ENCODE data around the gene PRDM16. TPM values are rescaled to one million over a fixed set of nuclear protein-coding genes. Genes with fewer than 3 reads are reported as not detected.

The PRDM16 gene
- total and polyA plus RNA-seq, 2 of the 4 experiments (the other 2 are of a cell fraction), result 0.02 TPM; not detected in 1

DNA sequence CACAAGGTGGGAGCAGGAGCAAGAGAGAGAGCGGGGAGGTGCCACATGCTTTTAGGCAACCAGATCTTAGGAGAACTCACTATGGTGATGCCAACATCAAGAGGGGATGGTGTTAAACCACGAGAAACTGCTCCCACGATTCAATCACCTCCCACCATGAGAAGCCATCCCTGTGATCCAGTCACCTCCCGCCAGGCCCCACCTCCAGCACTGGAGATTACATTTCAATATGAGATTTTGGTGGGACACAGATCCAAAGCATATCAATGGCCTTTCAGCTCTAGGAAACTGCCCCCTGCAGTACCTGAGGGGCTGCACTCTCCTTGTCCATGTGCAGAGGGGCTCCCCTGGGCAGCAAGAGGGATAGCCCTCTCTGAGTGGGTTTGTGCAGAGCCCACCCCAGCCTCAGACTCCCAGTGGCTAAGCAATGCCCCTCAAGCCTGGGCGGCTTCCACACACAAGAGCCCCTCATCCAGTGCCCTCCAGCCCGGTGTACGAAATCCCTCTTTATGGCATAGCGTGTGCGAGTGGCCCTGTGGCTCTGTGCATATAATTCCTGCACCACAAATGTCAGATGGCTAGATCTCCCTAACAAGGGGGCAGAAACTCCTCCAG, 15.5 kb upstream of the PRDM16 start:
- no peak overlapping the region for H4K5ac ChIP-seq (ENCODE audit: low read depth, low read length)
- no peak overlapping the region for H3K18ac ChIP-seq (ENCODE audit: low read depth, low read length)
- no peak for TF ChIP-seq RAD21 (IDR thresholded peaks at IDR 0.05; ENCODE audit: low read length)
- no peak for TF ChIP-seq MAFK (IDR thresholded peaks at IDR 0.05; ENCODE audit: low read depth, low read length)
- TF ChIP-seq RCOR1 (IDR thresholded peaks at IDR 0.05; ENCODE audit: insufficient replicate concordance, low read length), result no peak
- TF ChIP-seq, protein P1, sequence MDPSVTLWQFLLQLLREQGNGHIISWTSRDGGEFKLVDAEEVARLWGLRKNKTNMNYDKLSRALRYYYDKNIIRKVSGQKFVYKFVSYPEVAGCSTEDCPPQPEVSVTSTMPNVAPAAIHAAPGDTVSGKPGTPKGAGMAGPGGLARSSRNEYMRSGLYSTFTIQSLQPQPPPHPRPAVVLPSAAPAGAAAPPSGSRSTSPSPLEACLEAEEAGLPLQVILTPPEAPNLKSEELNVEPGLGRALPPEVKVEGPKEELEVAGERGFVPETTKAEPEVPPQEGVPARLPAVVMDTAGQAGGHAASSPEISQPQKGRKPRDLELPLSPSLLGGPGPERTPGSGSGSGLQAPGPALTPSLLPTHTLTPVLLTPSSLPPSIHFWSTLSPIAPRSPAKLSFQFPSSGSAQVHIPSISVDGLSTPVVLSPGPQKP (IDR thresholded peaks at IDR 0.05; ENCODE audit: borderline replicate concordance, low read depth, low read length), result no peak
- no peak for TF ChIP-seq SMC3 (IDR thresholded peaks at IDR 0.05; ENCODE audit: low read depth, low read length)
- TF ChIP-seq CEBPB (IDR thresholded peaks at IDR 0.05; ENCODE audit: low read depth, low read length), result no peak
- TF ChIP-seq, protein P2, sequence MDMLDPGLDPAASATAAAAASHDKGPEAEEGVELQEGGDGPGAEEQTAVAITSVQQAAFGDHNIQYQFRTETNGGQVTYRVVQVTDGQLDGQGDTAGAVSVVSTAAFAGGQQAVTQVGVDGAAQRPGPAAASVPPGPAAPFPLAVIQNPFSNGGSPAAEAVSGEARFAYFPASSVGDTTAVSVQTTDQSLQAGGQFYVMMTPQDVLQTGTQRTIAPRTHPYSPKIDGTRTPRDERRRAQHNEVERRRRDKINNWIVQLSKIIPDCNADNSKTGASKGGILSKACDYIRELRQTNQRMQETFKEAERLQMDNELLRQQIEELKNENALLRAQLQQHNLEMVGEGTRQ (IDR thresholded peaks at IDR 0.05; ENCODE audit: low read depth, low read length), result no peak
- no peak for TF ChIP-seq CTCF (conservative IDR thresholded peaks at IDR 0.05; ENCODE audit: low read depth, low read length)
- TF ChIP-seq MXI1 (IDR thresholded peaks at IDR 0.05; ENCODE audit: borderline replicate concordance, low read depth, low read length), result no peak
- no peak for TF ChIP-seq CHD1 (IDR thresholded peaks at IDR 0.05; ENCODE audit: low read depth, low read length)
- ATAC-seq (ENCODE audit: low read depth) (no peak), DNase-seq (no peak)
- no peak overlapping the region for H2BK15ac ChIP-seq (ENCODE audit: low read depth, low read length)
- WGBS, 2 experiments (ENCODE audit: extremely low coverage in 2 of 2, insufficient read length in 1 of 2), result 96% methylated on average over 3 of the region's 9 CpGs; no CpG with 5 or more reads in 1 of the 2 experiments
- H2AK9ac ChIP-seq (replicated peaks; ENCODE audit: low read depth, low read length, poor library complexity), result no peak overlapping the region
- no peak overlapping the region for H3K4ac ChIP-seq (ENCODE audit: low read depth, low read length)
- no peak overlapping the region for H3K4me3 ChIP-seq (ENCODE audit: insufficient read depth, low read depth, low read length)
- no peaks in the 10 kb centered on the region for H4K20me1 ChIP-seq (ENCODE audit: insufficient read depth, low read length)
- H3K9ac ChIP-seq (ENCODE audit: low read depth, low read length), result no peak overlapping the region
- dilution Hi-C loops (cut with HindIII; ENCODE audit: low sequenced_read_pairs, unreplicated experiment) (no loop called here), intact Hi-C loops (cut with micrococcal nuclease) (no loop called here), in situ Hi-C loops (cut with MboI; ENCODE audit: low sequenced_read_pairs) (loop anchor here (25.0 kb wide), 1 partner anchor 616 kb away; no protein-coding TSS in a partner anchor)
- no peak overlapping the region for H3K14ac ChIP-seq (replicated peaks; ENCODE audit: low read depth, low read length)
- H3K9me1 ChIP-seq (ENCODE audit: insufficient read depth, low read length), result no peaks in the 10 kb centered on the region
- no peaks in the 10 kb centered on the region for H3K27me3 ChIP-seq (ENCODE audit: control insufficient read depth, insufficient read depth, low read length)
- no peak overlapping the region for H3K23ac ChIP-seq (ENCODE audit: low read depth, low read length)
- ChIA-PET CTCF (no interaction called here), POLR2A (ENCODE audit: unreplicated experiment) (no interaction called here)
- no peak overlapping the region for H2BK20ac ChIP-seq (ENCODE audit: low read depth, low read length)
- H3K27ac ChIP-seq (ENCODE audit: insufficient read depth, low read length), result no peak overlapping the region
- no peaks in the 10 kb centered on the region for H3K36me3 ChIP-seq (ENCODE audit: control insufficient read depth, insufficient read depth, low read length)
- peaks cover 2% of the 10 kb centered on the region; the same call in 1 of the 2 replicates for H3K9me3 ChIP-seq (ENCODE audit: control insufficient read depth, insufficient read depth, low read length)
- no peak overlapping the region for H2BK120ac ChIP-seq (ENCODE audit: low read depth, low read length)
- H2BK5ac ChIP-seq (ENCODE audit: low read depth, low read length, poor library complexity, severe bottlenecking), result no peak overlapping the region
- no peak overlapping the region for H4K8ac ChIP-seq (ENCODE audit: low read depth in 2 of 2, low read length in 2 of 2)
- H3K4me1 ChIP-seq (ENCODE audit: control insufficient read depth, insufficient read depth, low read length), result no peaks in the 10 kb centered on the region
- no peak overlapping the region for H2AK5ac ChIP-seq (ENCODE audit: low read depth, low read length)
- H4K91ac ChIP-seq (ENCODE audit: insufficient read depth, low read depth, low read length), result no peak overlapping the region
- H2AFZ ChIP-seq (replicated peaks; ENCODE audit: low read length, poor library complexity), result no peak overlapping the region
- H3K79me1 ChIP-seq (ENCODE audit: low read depth in 1 of 2, low read length in 2 of 2), result no peaks in the 10 kb centered on the region
- no peak overlapping the region for H3K56ac ChIP-seq (ENCODE audit: extremely low read depth, insufficient read depth, low read length)
- no peak overlapping the region for H3K4me2 ChIP-seq (ENCODE audit: low read depth, low read length)
- no TSS peak for BruUV-seq (replicated peaks)
